ENCODE data around the gene KRT33A. TPM values are rescaled to one million over a fixed set of nuclear protein-coding genes. Genes with fewer than 3 reads are reported as not detected.

Gene KRT33A
- total and polyA plus RNA-seq, 4 donors = not detected

DNA sequence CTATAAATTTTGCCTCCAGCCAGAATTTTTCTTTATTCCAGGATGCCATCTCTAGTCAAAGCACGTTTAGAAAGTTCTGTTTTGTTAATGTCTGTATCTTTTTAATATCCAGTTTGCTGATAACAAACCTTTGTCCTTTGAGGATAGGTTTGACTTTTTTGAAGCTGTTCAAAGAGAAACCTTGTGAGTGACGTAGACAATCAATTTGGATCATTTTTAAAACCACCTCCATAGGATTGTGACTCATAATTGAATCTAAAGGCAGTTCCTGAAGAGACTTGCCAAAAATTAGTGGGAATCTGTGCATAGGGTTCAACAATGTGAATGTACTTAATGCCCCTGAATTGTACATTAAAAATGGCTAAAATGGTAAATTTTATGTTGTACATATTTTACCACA lies 40.9 kb upstream of the KRT33A start (continued):
- TF ChIP-seq, protein P1, sequence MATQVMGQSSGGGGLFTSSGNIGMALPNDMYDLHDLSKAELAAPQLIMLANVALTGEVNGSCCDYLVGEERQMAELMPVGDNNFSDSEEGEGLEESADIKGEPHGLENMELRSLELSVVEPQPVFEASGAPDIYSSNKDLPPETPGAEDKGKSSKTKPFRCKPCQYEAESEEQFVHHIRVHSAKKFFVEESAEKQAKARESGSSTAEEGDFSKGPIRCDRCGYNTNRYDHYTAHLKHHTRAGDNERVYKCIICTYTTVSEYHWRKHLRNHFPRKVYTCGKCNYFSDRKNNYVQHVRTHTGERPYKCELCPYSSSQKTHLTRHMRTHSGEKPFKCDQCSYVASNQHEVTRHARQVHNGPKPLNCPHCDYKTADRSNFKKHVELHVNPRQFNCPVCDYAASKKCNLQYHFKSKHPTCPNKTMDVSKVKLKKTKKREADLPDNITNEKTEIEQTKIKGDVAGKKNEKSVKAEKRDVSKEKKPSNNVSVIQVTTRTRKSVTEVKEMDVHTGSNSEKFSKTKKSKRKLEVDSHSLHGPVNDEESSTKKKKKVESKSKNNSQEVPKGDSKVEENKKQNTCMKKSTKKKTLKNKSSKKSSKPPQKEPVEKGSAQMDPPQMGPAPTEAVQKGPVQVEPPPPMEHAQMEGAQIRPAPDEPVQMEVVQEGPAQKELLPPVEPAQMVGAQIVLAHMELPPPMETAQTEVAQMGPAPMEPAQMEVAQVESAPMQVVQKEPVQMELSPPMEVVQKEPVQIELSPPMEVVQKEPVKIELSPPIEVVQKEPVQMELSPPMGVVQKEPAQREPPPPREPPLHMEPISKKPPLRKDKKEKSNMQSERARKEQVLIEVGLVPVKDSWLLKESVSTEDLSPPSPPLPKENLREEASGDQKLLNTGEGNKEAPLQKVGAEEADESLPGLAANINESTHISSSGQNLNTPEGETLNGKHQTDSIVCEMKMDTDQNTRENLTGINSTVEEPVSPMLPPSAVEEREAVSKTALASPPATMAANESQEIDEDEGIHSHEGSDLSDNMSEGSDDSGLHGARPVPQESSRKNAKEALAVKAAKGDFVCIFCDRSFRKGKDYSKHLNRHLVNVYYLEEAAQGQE (IDR thresholded peaks at IDR 0.05) = no peak
- TF ChIP-seq JUND (IDR thresholded peaks at IDR 0.05) = no peak

DNA sequence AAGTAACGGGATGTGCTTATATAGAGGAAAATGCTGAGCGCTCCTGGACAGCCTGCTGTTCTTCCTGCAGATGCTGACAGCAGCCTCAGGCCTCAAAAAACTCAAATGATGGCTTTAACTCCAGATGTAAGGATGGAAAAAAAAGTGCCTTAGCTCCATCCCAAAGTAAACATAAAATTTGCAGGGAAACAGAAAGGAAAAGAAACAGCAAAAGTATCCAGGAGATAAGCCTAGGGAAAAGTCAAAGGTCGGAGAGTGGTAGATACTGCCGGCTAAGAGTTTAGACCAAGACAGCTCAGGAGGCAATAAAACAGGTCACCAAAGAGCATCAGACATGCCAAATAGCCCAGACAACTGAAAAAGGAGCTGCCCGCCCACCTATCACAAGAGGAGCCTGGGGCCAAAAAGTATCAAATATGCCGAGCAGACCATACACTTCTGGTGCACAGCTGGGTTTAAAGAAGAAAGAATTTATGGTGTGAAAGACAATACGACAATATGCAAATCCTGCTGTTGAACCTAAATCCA lies 39.8 kb upstream of the KRT33A start:
- Histone ChIP-seq H3K9ac (ENCODE audit: low read depth in 1 of 2, low read length in 2 of 2) (no peak overlapping the region), H3K4me1 (ENCODE audit: control insufficient read depth in 4 of 4, insufficient read depth in 4 of 4, low read length in 3 of 4) (no peaks in the 10 kb centered on the region), H3K27ac (ENCODE audit: low read depth in 1 of 2, low read length in 2 of 2) (no peak overlapping the region), H3K36me3 (ENCODE audit: control insufficient read depth in 4 of 4, insufficient read depth in 3 of 4, low read depth in 1 of 4, low read length in 3 of 4) (no peaks in the 10 kb centered on the region), H3K27me3 (ENCODE audit: control insufficient read depth in 4 of 4, insufficient read depth in 4 of 4, low read length in 3 of 4) (no peaks in the 10 kb centered on the region), H3K4me3 (ENCODE audit: low read depth in 1 of 3, low read length in 3 of 3) (no peak overlapping the region), H3K9me3 (ENCODE audit: control insufficient read depth in 4 of 4, low read length in 3 of 4) (peaks cover 0 to 2% (median 0%) of the 10 kb centered on the region in 4 donors)
- DNase-seq (ENCODE audit: low spot score) = no peak
- WGBS = 57% methylated on average over 7 of the region's 7 CpGs
- TF ChIP-seq RXRA (IDR thresholded peaks at IDR 0.05) (no peak), HNF4G (IDR thresholded peaks at IDR 0.05) (no peak), FOXA1 (IDR thresholded peaks at IDR 0.05) (no peak), NR2F2 (IDR thresholded peaks at IDR 0.05) (no peak), FOXA2 (IDR thresholded peaks at IDR 0.05) (no peak)
- TF ChIP-seq, protein P1 (IDR thresholded peaks at IDR 0.05) = no peak

DNA sequence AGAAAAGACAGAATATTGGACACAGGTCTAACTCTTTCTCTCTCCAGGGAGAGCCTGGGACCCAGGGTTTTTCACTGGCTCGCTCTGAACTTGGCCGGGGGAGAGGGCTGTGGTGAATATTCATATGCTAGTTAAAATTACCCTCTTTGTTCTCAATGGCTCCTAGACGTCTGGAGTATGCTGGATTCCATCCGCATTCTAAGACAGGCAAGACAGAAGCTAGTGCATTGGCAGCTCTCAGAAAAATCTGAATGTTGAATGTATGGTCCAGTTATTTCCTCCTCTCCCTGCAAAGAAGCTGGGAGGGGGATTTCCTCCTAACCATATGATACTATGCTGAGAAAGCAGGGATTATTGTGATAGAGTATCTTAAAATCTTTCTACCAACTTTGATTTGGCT lies 37.0 kb upstream of the KRT33A start:
- TF ChIP-seq RAD21 (IDR thresholded peaks at IDR 0.05) = no peak
- TF ChIP-seq HNF4G (IDR thresholded peaks at IDR 0.05) = no peak
- no peak for TF ChIP-seq HNF4A (conservative IDR thresholded peaks at IDR 0.05)
- TF ChIP-seq, protein P2, sequence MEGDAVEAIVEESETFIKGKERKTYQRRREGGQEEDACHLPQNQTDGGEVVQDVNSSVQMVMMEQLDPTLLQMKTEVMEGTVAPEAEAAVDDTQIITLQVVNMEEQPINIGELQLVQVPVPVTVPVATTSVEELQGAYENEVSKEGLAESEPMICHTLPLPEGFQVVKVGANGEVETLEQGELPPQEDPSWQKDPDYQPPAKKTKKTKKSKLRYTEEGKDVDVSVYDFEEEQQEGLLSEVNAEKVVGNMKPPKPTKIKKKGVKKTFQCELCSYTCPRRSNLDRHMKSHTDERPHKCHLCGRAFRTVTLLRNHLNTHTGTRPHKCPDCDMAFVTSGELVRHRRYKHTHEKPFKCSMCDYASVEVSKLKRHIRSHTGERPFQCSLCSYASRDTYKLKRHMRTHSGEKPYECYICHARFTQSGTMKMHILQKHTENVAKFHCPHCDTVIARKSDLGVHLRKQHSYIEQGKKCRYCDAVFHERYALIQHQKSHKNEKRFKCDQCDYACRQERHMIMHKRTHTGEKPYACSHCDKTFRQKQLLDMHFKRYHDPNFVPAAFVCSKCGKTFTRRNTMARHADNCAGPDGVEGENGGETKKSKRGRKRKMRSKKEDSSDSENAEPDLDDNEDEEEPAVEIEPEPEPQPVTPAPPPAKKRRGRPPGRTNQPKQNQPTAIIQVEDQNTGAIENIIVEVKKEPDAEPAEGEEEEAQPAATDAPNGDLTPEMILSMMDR (IDR thresholded peaks at IDR 0.05; ENCODE audit: low read depth, low read length, missing input control) = no peak
- TF ChIP-seq EGR1 (IDR thresholded peaks at IDR 0.05; ENCODE audit: low read depth in 2 of 2) = no peak
- TF ChIP-seq SP1 (IDR thresholded peaks at IDR 0.05) = no peak
- no peak for TF ChIP-seq GABPA (IDR thresholded peaks at IDR 0.05 in 1 of 2, conservative IDR thresholded peaks at IDR 0.05 in 1 of 2)
- no peak for TF ChIP-seq YY1 (IDR thresholded peaks at IDR 0.05)
- no peak for TF ChIP-seq FOXA1 (IDR thresholded peaks at IDR 0.05)
- H3K9me3 ChIP-seq (ENCODE audit: control insufficient read depth in 4 of 4, low read length in 3 of 4) = peaks cover 0 to 2% (median 0%) of the 10 kb centered on the region in 4 donors
- no peak overlapping the region for H3K27ac ChIP-seq (ENCODE audit: low read depth in 1 of 2, low read length in 2 of 2)
- H3K4me3 ChIP-seq (ENCODE audit: low read depth in 1 of 3, low read length in 3 of 3) = no peak overlapping the region
- WGBS = 78% methylated on average over 4 of the region's 4 CpGs
- DNase-seq (ENCODE audit: low spot score) = no peak
- no peaks in the 10 kb centered on the region for H3K4me1 ChIP-seq (ENCODE audit: control insufficient read depth in 4 of 4, insufficient read depth in 4 of 4, low read length in 3 of 4)
- H3K27me3 ChIP-seq (ENCODE audit: control insufficient read depth in 4 of 4, insufficient read depth in 4 of 4, low read length in 3 of 4) = no peaks in the 10 kb centered on the region
- H3K36me3 ChIP-seq (ENCODE audit: control insufficient read depth in 4 of 4, insufficient read depth in 3 of 4, low read depth in 1 of 4, low read length in 3 of 4) = no peaks in the 10 kb centered on the region
- H3K9ac ChIP-seq (ENCODE audit: low read depth in 1 of 2, low read length in 2 of 2) = no peak overlapping the region
